ENCODE data around the gene PBRM1.

DNA sequence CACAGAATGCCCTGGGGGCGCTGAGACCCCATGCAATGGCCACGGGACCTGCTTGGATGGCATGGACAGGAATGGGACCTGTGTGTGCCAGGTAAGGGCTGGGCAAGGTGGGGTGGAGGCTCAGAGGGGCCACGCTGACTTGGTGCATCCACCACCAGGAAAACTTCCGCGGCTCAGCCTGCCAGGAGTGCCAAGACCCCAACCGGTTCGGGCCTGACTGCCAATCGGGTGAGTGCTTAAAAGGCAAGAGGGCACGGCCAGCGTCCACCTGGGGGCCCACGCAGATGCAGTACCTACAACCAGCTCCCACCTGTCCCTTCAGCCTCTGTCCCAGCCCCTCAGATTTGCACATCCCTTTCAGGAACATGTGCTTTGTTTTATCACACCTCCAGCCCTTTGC, 183.7 kb downstream of the PBRM1 start:
- TF ChIP-seq, protein P1, sequence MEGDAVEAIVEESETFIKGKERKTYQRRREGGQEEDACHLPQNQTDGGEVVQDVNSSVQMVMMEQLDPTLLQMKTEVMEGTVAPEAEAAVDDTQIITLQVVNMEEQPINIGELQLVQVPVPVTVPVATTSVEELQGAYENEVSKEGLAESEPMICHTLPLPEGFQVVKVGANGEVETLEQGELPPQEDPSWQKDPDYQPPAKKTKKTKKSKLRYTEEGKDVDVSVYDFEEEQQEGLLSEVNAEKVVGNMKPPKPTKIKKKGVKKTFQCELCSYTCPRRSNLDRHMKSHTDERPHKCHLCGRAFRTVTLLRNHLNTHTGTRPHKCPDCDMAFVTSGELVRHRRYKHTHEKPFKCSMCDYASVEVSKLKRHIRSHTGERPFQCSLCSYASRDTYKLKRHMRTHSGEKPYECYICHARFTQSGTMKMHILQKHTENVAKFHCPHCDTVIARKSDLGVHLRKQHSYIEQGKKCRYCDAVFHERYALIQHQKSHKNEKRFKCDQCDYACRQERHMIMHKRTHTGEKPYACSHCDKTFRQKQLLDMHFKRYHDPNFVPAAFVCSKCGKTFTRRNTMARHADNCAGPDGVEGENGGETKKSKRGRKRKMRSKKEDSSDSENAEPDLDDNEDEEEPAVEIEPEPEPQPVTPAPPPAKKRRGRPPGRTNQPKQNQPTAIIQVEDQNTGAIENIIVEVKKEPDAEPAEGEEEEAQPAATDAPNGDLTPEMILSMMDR (IDR thresholded peaks at IDR 0.05; ENCODE audit: poor library complexity) = no peak
- TF ChIP-seq EZH2 (IDR thresholded peaks at IDR 0.05; ENCODE audit: borderline replicate concordance) (no peak), EZH2phosphoT487 (IDR thresholded peaks at IDR 0.05; ENCODE audit: low read depth, severe bottlenecking, unreplicated experiment) (no peak)
